ENCODE data around the gene LTBP1.
"Not testable (repeated sequence)": the region's sequence is repeated elsewhere in the genome, so short reads cannot be mapped to it uniquely, and the experiment has no call there.

LTBP1 gene

DNA sequence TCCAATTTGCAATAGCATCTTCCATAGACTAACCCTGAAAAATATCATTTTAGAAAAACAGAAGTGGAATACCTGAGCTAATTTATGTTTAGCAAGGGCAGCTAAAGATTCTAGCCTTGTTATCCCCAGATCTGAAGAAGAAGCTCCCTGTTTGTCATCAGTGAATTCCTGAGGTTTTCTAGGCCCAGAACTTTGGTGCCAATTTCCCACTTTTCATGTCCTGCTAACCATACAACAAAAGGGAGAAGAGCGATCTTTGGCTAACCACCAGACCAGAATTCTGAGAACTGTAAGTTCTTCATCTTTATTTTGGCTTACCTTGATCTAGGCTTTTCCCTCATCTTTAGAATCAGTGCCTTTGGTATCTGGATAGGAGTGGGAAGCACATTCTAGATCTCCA, 478.4 kb downstream of the LTBP1 start:
- DNase-seq (ENCODE audit: low read depth in 2 of 2): no peak

DNA sequence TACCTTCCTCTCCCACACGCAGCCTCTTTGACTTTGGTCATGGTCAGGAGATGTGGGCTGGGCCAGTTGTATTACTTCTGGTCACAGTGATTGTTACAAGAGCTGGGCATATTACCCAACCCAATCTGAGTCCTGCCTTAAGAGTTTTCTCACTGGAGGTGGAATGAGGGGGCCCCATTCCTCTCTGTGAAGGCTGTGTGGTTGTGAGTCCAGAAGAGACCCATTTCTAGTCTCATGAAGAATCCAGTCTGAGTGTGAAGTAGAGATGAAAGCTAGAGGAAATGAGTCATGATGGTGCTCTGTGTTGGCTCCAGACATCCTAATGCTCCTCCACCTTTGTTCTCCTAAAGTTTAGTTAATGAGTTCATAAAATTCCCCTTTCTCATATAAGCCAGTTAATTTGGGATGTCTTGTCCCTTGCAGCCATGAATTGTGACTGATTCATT, 478.9 kb downstream of the LTBP1 start:
- DNase-seq (ENCODE audit: low read depth in 2 of 2): no peak

DNA sequence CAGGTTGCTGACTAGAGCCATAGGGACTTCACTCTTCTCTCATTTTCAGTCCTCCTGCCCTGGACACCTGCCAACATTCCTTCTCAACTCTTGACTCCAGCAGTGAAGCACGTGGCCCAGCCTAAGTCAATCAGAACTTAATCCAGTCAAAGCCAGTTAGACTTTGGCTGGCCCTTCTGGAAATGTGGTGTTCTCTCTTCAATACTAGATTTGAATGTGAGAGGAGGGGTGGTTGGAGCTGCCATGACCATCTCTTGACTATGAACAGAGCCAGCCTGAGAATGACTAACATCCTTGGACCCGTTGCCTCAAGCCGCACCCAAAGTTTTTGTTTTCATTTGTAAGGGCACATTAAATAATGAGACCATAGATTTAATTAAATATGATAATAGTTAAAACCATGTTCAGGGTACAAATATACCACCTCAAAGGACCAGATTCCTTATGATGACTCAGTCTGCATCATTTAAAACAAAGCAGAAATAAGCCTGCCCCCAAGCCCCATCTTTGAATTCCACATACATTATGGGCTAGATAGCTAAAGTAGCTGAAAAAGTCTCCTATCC, 480.0 kb downstream of the LTBP1 start:
- no peak for DNase-seq (ENCODE audit: low read depth in 2 of 2)

DNA sequence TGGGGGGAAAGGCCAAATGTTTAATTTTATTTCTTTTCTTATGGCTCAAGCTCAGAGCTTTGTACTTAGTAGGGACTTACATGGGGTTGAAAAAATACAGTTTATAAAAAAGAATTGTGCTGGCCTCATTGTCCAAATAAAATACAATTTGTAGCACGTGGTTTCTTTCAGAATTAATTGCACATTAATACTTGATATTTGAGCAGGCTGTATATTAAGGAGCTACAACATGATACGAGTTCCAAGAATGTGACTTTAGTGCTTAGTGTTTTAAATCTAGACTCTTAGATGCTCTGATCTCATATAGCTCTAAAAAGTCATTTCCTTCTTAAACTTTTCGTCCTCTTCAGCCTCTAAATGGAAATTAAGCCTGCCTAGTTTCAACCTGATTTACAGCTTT, 483.3 kb downstream of the LTBP1 start:
- DNase-seq (ENCODE audit: low read depth in 2 of 2): no peak

DNA sequence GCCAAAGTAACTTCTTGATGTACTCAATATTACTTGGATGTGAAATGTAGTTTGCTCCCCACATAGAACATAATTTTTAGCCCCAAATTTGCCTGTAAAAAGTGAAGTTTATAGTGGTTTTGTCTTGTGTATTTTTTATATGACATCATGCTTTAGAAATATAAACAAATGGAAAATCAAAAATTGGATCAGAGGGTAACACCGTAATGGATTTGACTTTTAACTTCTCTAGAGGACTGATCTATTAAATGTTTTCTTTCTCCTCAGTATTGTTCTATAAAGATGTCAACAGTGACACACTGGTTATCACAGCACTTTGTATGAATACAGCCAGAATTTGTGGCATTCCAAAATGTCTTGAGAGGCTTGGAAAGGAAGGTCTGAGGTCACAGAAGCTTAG, 484.1 kb downstream of the LTBP1 start:
- no peak for DNase-seq (ENCODE audit: low read depth in 2 of 2)

DNA sequence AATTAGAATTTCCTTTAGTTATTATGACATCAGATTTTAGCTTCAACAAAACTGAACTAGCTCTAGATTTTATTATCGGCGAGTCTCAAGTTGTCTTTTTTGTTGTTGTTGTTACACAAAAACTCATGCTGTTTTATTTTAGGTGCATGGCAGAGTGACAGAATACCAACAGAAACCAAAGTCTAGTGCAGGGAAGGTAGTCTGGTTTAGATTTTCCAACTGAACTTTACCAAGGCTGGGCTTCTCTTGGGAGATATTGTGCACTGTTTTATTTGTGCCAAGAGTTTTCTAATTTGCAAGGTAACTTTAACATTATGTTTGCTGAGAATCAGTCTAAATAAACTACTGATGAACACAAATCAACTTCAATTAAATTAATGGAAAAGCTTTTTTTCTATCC, 486.1 kb downstream of the LTBP1 start:
- no peak for DNase-seq (ENCODE audit: low read depth in 2 of 2)

DNA sequence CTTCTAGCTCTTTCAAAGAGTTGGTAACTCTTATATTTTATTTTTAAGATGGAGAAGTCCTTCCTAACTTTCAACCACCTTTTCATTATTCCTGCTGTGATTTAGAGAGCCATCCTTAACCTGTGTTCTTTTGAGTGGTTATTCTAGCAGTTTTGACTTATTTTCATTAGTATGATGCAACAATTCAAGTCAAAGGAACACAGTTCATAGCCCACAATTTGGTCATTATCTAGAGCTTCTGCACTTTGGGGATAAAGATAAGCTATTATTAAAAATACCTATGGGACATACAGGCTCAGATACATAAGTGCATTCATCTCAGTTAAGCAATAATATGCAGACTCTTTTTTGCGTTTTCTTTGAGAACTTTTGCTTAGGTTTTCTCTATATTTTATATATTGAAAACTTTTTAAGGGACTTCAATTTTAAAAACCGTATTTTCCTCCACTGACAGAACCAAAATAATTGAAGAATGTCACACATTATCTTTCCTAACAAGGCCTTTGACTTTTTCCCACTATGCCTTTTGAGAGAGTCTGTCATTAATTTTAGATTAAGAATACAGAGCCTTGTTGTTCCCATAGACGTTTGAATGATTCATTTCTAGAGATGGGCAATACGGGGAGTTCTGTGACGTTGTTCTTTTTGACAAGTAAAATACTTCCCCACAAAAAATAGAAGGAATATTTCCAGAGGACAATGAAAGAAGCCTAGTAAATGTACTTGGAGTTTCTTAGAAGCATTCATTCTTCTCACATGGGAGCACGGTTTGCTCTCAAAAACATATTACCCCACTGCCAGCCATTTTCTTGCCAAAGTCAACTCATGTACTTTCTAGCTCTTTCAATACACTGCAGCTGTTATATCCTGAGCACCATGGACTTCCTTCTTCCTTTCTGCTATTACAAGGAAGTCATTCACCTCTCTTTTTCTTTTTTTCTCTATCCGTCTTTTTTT, 486.8 kb downstream of the LTBP1 start:
- no peak for DNase-seq (ENCODE audit: low read depth in 2 of 2)

DNA sequence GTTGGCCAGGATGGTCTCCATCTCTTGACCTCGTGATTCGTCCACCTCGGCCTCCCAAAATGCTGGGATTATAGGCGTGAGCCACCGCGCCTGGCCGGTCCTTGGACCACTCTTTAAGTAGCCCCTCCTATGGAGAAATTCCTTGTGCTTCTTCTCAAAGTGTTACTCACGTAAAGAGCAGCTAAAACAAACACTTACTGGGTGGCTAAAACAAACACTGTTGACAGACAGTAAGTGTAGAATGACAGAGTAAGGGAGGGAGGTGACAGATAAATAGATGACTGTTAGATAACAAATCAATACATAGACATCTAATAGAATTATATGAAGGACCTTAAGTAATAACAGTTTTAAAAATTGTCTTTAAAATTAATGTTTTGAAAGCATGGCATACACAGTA, 488.8 kb downstream of the LTBP1 start:
- DNase-seq (ENCODE audit: low read depth in 2 of 2): no peak

DNA sequence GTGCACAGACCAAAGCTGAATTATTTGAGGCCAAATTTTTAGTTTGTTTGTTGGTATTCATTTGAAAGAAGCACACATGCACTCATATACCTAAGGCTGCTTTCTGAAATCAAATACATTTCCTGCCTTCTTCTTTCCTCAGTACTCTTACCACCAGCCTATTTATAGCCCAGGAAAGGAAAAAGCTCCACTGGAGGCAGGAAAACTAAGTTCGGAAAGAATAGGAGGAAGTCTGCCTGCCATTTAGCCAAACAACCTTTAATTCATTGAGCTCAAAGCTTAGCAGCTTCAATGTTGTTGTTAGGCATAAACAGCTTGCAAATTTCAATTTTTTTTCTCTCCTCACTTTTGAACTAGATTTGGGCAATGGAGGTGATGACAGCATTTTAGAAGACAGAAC, 489.3 kb downstream of the LTBP1 start:
- no peak for DNase-seq (ENCODE audit: low read depth in 2 of 2)

DNA sequence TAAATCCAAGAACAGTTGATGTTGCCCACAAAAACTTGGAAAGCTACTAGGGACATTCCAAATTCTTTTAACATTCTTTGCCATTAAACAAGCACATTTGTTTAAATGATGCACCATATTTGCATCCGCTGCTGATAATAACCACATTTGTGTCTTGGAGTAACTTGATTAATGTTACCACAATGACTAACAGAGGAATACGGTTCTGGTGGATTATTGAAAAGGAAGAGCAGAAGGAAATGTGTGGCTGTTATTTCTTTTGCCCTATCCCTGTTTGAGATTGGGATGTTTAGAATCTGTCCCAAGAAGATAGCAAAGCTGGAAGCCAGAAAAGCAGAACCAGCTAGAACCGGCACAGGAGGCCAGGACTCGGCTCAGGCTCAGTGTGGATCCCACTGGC, 490.5 kb downstream of the LTBP1 start:
- DNase-seq (ENCODE audit: low read depth in 2 of 2): no peak

DNA sequence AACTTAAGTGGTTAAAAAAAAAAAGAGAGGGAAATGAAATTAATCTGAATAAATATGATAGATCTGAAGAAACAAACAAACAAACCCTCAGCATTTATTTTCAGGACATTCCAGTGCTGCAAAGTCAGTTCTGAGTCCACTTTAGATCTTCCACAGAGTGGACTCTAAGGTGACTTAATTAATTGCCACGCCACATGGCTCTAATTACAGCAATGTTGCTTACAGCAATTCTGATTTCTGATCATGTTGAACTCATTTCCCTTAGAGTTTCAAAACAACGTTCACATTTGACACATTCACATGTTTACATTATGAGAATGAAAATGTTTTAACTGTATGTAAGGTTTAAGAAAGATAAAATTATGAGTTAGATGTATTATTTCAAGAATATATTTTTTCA, 491.1 kb downstream of the LTBP1 start:
- no peak for DNase-seq (ENCODE audit: low read depth in 2 of 2)

DNA sequence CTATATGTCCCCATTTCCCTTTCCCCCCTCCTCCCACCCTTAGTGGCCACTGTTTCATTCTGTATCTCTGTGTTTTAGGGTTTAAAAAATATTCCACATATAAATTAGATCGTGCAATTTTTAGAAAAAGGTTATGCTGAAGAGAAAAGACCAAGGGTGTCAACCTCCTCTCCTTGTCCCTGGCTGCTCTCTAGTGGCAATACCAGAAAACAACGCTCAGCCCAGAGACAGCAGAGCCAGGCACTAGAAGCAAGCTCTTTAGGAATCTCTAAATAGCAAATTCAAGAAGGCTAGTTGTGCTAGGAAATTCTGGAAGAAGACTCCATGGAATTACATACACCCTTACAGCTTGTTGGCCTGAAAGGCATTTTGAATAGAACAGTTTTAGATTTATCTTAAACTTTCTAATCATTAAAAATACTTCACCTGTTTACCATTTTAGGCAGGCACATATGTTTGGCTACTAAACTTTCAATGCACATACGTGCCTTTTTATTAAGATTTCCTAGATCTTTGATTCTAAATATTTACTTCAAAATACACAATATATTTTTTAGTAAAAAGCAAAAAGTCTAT, 494.6 kb downstream of the LTBP1 start:
- DNase-seq (ENCODE audit: low read depth in 2 of 2): peak in 1 of 2 donors; percentile 2

DNA sequence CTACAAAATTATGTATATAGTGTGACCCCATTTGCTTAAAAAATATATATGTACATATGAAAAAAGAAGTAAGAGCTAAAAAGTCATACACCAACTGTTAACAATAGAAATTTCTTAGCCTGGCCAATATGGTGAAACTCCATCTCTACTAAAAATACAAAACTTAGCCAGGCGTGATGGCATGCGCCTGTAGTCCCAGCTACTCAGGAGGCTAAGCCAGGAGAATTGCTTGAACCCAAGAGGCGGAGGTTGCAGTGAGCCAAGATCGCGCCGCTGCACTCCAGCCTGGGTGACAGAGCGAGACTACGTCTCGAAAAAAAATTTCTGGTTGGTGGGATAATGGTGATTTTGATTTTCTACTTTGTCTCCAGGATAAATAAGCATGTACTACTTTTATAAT, 495.3 kb downstream of the LTBP1 start:
- DNase-seq (ENCODE audit: low read depth in 2 of 2): not testable (repeated sequence)

DNA sequence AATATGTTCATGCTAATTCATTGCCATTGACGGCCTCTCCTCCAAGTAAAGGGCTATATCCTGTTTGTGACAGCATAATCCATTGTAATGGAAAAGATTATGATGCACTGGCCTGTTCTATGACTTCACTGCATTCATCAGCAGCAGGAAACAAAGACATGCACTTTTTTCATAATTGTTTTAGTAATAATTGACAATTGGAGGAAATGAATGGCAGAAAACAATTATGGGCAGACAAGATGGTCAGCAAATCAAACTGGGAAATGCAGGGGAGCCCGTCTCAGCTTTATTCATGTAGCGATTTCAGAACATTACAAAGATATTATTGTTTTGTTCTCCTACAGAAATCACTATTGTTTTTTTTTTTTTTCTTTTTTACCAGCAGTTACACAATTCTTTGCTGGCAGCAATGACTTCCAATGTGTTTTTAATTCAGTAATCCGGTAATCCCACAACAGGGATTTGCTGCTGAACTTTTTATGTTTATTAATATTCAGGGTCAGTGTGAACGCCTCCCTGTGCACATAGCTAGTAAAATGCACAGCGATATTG, 495.9 kb downstream of the LTBP1 start:
- DNase-seq (ENCODE audit: low read depth in 2 of 2): no peak

DNA sequence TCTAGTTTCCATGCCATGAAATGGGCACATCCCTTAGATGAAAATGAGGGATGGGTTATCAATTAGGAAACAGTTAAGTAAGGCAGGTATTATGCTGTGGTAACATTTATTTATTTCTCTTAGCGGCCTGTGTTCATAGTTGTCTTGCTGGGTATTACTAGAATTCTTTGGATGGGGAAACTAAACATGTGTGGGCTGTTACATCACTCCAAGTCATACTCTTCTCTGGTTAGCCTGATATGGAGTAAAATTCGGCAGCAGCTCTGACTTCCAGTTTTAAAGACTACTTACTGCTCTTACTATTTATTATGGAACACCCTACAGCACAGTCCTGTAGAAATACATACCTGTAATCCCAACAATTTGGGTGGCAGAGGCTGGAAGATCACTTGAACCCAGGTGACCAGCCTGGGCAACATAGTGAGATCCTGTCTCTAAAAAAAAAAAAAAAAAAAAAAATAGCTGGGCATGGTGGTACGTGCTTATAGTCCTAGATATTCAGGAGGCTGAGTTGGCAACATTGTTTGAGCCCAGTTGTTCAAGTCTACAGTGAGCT, 496.6 kb downstream of the LTBP1 start:
- no peak for DNase-seq (ENCODE audit: low read depth in 2 of 2)

DNA sequence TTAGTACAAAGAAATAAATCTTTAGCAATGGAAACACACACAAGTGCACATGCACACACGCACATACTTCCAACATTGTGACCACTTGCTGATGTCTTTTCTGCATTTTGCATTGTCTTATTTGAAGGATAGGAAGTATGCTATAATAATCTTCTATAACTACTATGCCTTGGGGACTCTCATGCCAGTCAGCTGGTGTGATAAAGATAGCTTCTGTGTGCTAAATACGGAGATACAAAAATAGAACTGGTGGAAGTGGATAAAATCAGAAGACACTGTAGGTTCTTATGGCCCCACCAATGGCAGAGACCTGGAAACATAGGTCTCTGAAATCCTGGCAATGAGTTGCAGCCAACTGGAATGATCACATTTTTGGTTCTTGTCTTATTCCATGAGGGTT, 498.2 kb downstream of the LTBP1 start:
- no peak for DNase-seq (ENCODE audit: low read depth in 2 of 2)

DNA sequence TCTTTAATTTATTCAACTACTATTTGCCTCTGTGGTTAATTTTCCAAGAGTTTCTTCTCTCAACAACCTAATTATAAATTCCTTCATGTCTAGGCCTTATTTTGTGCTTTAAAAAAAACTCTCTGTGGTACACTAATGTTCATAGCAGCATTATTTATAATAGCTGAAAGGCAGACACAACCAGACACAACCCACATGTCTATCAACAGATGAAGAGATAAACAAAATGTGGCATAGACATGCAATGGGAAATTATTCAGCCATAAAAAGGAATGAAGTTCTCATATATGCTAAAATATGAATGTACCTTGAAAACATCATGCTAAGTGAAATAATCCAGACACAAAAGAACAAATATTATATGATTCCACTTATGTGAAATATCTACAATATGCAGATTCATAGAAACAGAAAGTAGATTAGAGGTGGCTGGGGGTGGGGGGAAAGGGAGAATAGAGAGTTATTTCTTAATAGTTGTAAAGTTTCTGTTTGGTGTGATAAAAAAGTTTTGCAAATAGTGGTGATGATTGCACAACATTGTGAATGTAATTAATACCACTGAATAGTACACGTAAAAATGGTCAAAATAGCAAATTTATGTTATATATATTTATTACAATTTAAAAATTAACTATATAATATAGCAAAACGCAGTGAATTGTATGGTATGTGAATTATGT, 501.6 kb downstream of the LTBP1 start:
- no peak for DNase-seq (ENCODE audit: low read depth in 2 of 2)

Data from stimulated activated CD8-positive, alpha-beta memory T cell treated with anti-CD3 and anti-CD28 coated beads, Interleukin-7, amount 100 ng/mL, for 1 hour (primary cell).